Peyer's patch (tissue), 4 donors: ENCODE data around the gene G6PC3.

ENCODE experiments used
- POLR2A ChIP-seq, 2 donors: fragments of 450-650 bp; IDR thresholded peaks; one replicate each; pipeline ENCODE4 v1.5.1; 2017; ENCODE audit warnings: antibody characterized with exemption in 2 of 2, mild to moderate bottlenecking in 2 of 2, moderate library complexity in 2 of 2
- TF ChIP-seq, protein P1 (sequence below), 6 experiments: fragments of 450-650 bp in 4 of 6; fragments of 200-600 bp in 2 of 6; sonication (generic) in 1 of 6; IDR thresholded peaks; one replicate each; pipeline ENCODE4 v1.5.1; 2017 to 2019; ENCODE audit warnings: antibody characterized with exemption in 6 of 6, mild to moderate bottlenecking in 3 of 6, moderate library complexity in 1 of 6

DNA sequence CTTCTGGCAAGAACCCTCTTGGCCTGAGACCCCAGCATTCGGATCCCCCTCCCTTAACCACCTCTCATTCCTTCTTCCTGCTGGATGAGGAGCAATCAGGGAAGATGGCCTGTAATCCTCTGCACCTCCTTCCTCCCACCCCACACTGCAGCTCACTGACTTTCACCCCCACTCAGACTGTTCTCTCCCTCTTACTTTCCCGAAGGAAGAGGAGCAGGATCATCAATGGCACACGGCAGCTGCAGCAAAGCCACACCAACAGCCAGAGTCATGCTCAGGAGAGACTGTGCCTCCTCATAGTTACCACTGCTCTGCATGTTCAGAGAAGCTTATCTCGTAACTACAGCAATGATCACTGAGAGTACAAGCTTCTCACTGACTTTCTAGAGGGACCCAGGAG, 45.7 kb upstream of the G6PC3 start:
- TF ChIP-seq, protein P1, sequence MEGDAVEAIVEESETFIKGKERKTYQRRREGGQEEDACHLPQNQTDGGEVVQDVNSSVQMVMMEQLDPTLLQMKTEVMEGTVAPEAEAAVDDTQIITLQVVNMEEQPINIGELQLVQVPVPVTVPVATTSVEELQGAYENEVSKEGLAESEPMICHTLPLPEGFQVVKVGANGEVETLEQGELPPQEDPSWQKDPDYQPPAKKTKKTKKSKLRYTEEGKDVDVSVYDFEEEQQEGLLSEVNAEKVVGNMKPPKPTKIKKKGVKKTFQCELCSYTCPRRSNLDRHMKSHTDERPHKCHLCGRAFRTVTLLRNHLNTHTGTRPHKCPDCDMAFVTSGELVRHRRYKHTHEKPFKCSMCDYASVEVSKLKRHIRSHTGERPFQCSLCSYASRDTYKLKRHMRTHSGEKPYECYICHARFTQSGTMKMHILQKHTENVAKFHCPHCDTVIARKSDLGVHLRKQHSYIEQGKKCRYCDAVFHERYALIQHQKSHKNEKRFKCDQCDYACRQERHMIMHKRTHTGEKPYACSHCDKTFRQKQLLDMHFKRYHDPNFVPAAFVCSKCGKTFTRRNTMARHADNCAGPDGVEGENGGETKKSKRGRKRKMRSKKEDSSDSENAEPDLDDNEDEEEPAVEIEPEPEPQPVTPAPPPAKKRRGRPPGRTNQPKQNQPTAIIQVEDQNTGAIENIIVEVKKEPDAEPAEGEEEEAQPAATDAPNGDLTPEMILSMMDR (IDR thresholded peaks at IDR 0.05) = no peak
- TF ChIP-seq POLR2A (IDR thresholded peaks at IDR 0.05) = no peak
